K562 (cell line): ENCODE data around the gene PPP1R3E. TPM values are rescaled to one million over a fixed set of nuclear protein-coding genes. Genes with fewer than 3 reads are reported as not detected.
A peak's percentile ranks its signal among the peaks of the same experiment; 100 is the strongest.

ENCODE experiments used
- CBFA2T3 ChIP-seq: fragments of 450-650 bp; IDR thresholded peaks from 2 replicates; pipeline ENCODE4 v1.6.1; 2017
- CHD4 ChIP-seq: fragments of 200-600 bp; sonication (generic); IDR thresholded peaks from 3 replicates; pipeline ENCODE4 v1.6.1; 2012; ENCODE audit warnings: low read depth, mild to moderate bottlenecking, mixed read lengths, low read length, inconsistent platforms; ENCODE audit not compliant: insufficient read depth, insufficient replicate concordance, poor library complexity, severe bottlenecking
- DDX20 ChIP-seq: fragments of 450-650 bp; IDR thresholded peaks from 2 replicates; pipeline ENCODE4 v1.6.1; 2016; ENCODE audit warnings: missing genetic modification characterization, low read depth, mild to moderate bottlenecking, missing compliant biosample characterization, moderate library complexity
- EWSR1 ChIP-seq: fragments of 450-650 bp; IDR thresholded peaks from 2 replicates; pipeline ENCODE4 v1.6.1; 2018; ENCODE audit warnings: borderline replicate concordance, mild to moderate bottlenecking, low read depth, moderate library complexity; ENCODE audit not compliant: partially characterized antibody
- HDAC2 ChIP-seq: fragments of 450-650 bp; IDR thresholded peaks from 2 replicates; pipeline ENCODE4 v1.6.1; 2016; ENCODE audit warnings: mild to moderate bottlenecking
- MCM3 ChIP-seq: fragments of 450-650 bp; IDR thresholded peaks from 2 replicates; pipeline ENCODE4 v1.6.1; 2016
- NCOA2 ChIP-seq, 2 experiments: fragments of 450-650 bp; IDR thresholded peaks; 2 replicates each; pipeline ENCODE4 v1.6.1; 2018; ENCODE audit warnings: mild to moderate bottlenecking in 2 of 2, moderate library complexity in 1 of 2; ENCODE audit not compliant: partially characterized antibody in 2 of 2
- NFATC3 ChIP-seq: fragments of 450-650 bp; IDR thresholded peaks from 2 replicates; pipeline ENCODE4 v1.6.1; 2017; ENCODE audit warnings: mild to moderate bottlenecking
- POLR2H ChIP-seq: IDR thresholded peaks from 2 replicates; pipeline ENCODE4 v1.6.1; 2016; ENCODE audit warnings: missing genetic modification characterization, low read depth, mild to moderate bottlenecking, control low read depth, missing compliant biosample characterization, moderate library complexity
- RNF2 ChIP-seq: sonication (generic); IDR thresholded peaks from 2 replicates; pipeline ENCODE4 v1.6.1; 2016
- SMAD2 ChIP-seq: fragments of 150-350 bp; IDR thresholded peaks from 2 replicates; pipeline ENCODE4 v1.6.1; 2014; ENCODE audit warnings: low read depth, mild to moderate bottlenecking, low read length
- SP1 ChIP-seq: sonication (generic); formaldehyde crosslinking; IDR thresholded peaks from 2 replicates; pipeline ENCODE4 v1.8.1; 2022; ENCODE audit warnings: mild to moderate bottlenecking, missing genetic modification reagents
- TAF7 ChIP-seq: fragments of 450-650 bp; IDR thresholded peaks from 2 replicates; pipeline ENCODE4 v1.6.1; 2016; ENCODE audit warnings: missing genetic modification characterization, missing compliant biosample characterization
- TBP ChIP-seq: optimal IDR thresholded peaks from 2 replicates; pipeline ENCODE3; 2011; ENCODE audit warnings: low read depth, low read length, improper control_type of control experiment
- TRIM24 ChIP-seq, 2 experiments: fragments of 450-650 bp; IDR thresholded peaks; 2 replicates each; pipeline ENCODE4 v1.6.1; 2016
- ZBTB12 ChIP-seq: fragments of 250-450 bp; sonication (Bioruptor Pico); IDR thresholded peaks from 2 replicates; pipeline ENCODE4 v1.4.0; 2020
- ZBTB33 ChIP-seq: sonication (generic); formaldehyde crosslinking; IDR thresholded peaks from 2 replicates; pipeline ENCODE4 v1.8.1; 2023; ENCODE audit warnings: mild to moderate bottlenecking, missing genetic modification reagents
- ZKSCAN8 ChIP-seq: fragments of 200-800 bp; sonication (Bioruptor generic); IDR thresholded peaks from 2 replicates; pipeline ENCODE4 v1.6.1; 2016; ENCODE audit warnings: missing genetic modification characterization, missing compliant biosample characterization
- ZNF212 ChIP-seq: fragments of 450-650 bp; formaldehyde crosslinking; IDR thresholded peaks from 2 replicates; pipeline ENCODE4 v1.4.0; 2020; ENCODE audit warnings: mild to moderate bottlenecking
- polyA plus RNA-seq, 8 experiments: library from polyadenylated mRNA; depleted of rRNA in 4 of 8; stranded (reverse) in 5 of 8; unstranded in 3 of 8; fragments of >200 nt; fragmentation: Nextera tagmentation in 2 of 8; fragmentation: Illumina TruSeq in 1 of 8; extraction: Ambion mirVana in 2 of 8; extraction: Trizol in 1 of 8; gene quantifications; 2 replicates each; pipeline versions ENCODE4 v1.2.1 to v1.2.3, GENCODE V29; 2011 to 2014; ENCODE audit warnings: inconsistent platforms in 1 of 8, missing spikeins in 1 of 8
- total RNA-seq, 7 experiments: library from RNA; depleted of rRNA in 6 of 7; stranded (reverse); fragments of >200 nt in 6 of 7; fragmentation: Illumina TruSeq in 2 of 7; extraction: Trizol in 2 of 7; gene quantifications; 2 replicates each; pipeline versions ENCODE4 v1.2.1 to v1.2.3, GENCODE V29; 2011 to 2021; ENCODE audit warnings: low replicate concordance in 1 of 7
- TF ChIP-seq, protein P1 (sequence below): fragments of 250-450 bp; sonication (Bioruptor Pico); IDR thresholded peaks from 2 replicates; pipeline ENCODE4 v1.4.0; 2020; ENCODE audit warnings: mild to moderate bottlenecking, moderate library complexity
- TF ChIP-seq, protein P2 (sequence below): fragments of 450-650 bp; formaldehyde crosslinking; IDR thresholded peaks from 2 replicates; pipeline ENCODE4 v1.4.0; 2020; ENCODE audit warnings: mild to moderate bottlenecking, moderate library complexity
- TF ChIP-seq, protein P3 (sequence below): fragments of 450-650 bp; formaldehyde crosslinking; IDR thresholded peaks from 2 replicates; pipeline ENCODE4 v1.4.0; 2020; ENCODE audit warnings: mild to moderate bottlenecking, moderate library complexity

The PPP1R3E gene
- total and polyA plus RNA-seq, 9 of the 15 experiments (the other 6 are each of a cell fraction or from before 2014, with no cell fraction given): 3.2 to 18.4 (median 7.6) TPM

- TF ChIP-seq TBP (peak; percentile 72), SP1 (CRISPR knock-in tag) (peak; percentile 83; the same call in 1 of the 2 replicates), HDAC2 (peak; percentile 53; the same call in 1 of the 2 replicates), NCOA2 (IDR thresholded peaks at IDR 0.05; ENCODE audit: partially characterized antibody in 2 of 2) (no peak), POLR2H (no peak), MCM3 (no peak), NFATC3 (no peak), DDX20 (tag) (no peak), TAF7 (tag) (no peak), ZBTB12 (CRISPR knock-in tag) (peak; percentile 49; the same call in 1 of the 2 replicates), CHD4 (no peak), ZKSCAN8 (no peak), CBFA2T3 (peak; percentile 42), SMAD2 (no peak), ZBTB33 (CRISPR knock-in tag) (peak; percentile 51; the same call in 1 of the 2 replicates), EWSR1 (no peak), TRIM24 (IDR thresholded peaks at IDR 0.05) (peak in 1 of 2 experiments; percentile 28; a peak in 1 of 4 replicates), ZNF212 (CRISPR knock-in tag) (no peak), RNF2 (0 out of 2 replicates have a peak, but pooled peaks have one; percentile 63)
- TF ChIP-seq, protein P1, sequence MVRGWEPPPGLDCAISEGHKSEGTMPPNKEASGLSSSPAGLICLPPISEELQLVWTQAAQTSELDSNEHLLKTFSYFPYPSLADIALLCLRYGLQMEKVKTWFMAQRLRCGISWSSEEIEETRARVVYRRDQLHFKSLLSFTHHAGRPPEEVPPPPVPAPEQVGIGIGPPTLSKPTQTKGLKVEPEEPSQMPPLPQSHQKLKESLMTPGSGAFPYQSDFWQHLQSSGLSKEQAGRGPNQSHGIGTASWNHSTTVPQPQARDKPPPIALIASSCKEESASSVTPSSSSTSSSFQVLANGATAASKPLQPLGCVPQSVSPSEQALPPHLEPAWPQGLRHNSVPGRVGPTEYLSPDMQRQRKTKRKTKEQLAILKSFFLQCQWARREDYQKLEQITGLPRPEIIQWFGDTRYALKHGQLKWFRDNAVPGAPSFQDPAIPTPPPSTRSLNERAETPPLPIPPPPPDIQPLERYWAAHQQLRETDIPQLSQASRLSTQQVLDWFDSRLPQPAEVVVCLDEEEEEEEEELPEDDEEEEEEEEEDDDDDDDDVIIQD (CRISPR knock-in tag): no peak
- TF ChIP-seq, protein P2, sequence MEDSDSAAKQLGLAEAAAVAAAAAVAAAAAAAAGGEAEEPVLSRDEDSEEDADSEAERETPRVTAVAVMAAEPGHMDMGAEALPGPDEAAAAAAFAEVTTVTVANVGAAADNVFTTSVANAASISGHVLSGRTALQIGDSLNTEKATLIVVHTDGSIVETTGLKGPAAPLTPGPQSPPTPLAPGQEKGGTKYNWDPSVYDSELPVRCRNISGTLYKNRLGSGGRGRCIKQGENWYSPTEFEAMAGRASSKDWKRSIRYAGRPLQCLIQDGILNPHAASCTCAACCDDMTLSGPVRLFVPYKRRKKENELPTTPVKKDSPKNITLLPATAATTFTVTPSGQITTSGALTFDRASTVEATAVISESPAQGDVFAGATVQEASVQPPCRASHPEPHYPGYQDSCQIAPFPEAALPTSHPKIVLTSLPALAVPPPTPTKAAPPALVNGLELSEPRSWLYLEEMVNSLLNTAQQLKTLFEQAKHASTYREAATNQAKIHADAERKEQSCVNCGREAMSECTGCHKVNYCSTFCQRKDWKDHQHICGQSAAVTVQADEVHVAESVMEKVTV (CRISPR knock-in tag): no peak
- TF ChIP-seq, protein P3, sequence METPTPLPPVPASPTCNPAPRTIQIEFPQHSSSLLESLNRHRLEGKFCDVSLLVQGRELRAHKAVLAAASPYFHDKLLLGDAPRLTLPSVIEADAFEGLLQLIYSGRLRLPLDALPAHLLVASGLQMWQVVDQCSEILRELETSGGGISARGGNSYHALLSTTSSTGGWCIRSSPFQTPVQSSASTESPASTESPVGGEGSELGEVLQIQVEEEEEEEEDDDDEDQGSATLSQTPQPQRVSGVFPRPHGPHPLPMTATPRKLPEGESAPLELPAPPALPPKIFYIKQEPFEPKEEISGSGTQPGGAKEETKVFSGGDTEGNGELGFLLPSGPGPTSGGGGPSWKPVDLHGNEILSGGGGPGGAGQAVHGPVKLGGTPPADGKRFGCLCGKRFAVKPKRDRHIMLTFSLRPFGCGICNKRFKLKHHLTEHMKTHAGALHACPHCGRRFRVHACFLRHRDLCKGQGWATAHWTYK (CRISPR knock-in tag): peak; percentile 65; the same call in 1 of the 2 replicates
Measured at GRCh38 chr14:23301288-23301968, 1.2 kb downstream of the PPP1R3E start (continued).
